HepG2 (cell line): ENCODE results near the gene CADM4. TPM values are rescaled to one million over a fixed set of nuclear protein-coding genes. Genes with fewer than 3 reads are reported as not detected.

ENCODE experiments used
- ARID3A ChIP-seq: IDR thresholded peaks from 2 replicates; pipeline ENCODE4 v1.6.1; 2012; ENCODE audit warnings: low read depth, low read length, improper control_type of control experiment
- BCL3 ChIP-seq: sonication (generic); formaldehyde crosslinking; IDR thresholded peaks from 2 replicates; pipeline ENCODE4 v1.5.1; 2020; ENCODE audit warnings: mild to moderate bottlenecking, missing genetic modification reagents, moderate library complexity
- CCAR2 ChIP-seq: fragments of 200-400 bp; formaldehyde crosslinking; optimal IDR thresholded peaks from 2 replicates; pipeline ENCODE3; 2018; ENCODE audit warnings: low read depth, mild to moderate bottlenecking, low read length, moderate library complexity
- CENPBD1 ChIP-seq: sonication (generic); formaldehyde crosslinking; IDR thresholded peaks from 2 replicates; pipeline ENCODE4 v1.8.0; 2022; ENCODE audit warnings: missing genetic modification reagents, low read depth, mild to moderate bottlenecking, borderline replicate concordance
- IRF9 ChIP-seq: sonication (generic); formaldehyde crosslinking; IDR thresholded peaks from 2 replicates; pipeline ENCODE4 v1.8.0; 2022; ENCODE audit warnings: missing genetic modification reagents, mild to moderate bottlenecking, borderline replicate concordance
- PBX3 ChIP-seq: sonication (generic); formaldehyde crosslinking; IDR thresholded peaks from 2 replicates; pipeline ENCODE4 v1.8.1; 2023; ENCODE audit warnings: missing genetic modification reagents, inconsistent platforms, borderline replicate concordance
- PTBP1 ChIP-seq: fragments of 200-400 bp; formaldehyde crosslinking; IDR thresholded peaks from 2 replicates; pipeline ENCODE4 v1.6.1; 2018; ENCODE audit warnings: low read length, low read depth; ENCODE audit not compliant: poor library complexity, severe bottlenecking
- REXO4 ChIP-seq: sonication (generic); formaldehyde crosslinking; IDR thresholded peaks from 2 replicates; pipeline ENCODE4 v1.8.0; 2022; ENCODE audit warnings: missing genetic modification reagents, mild to moderate bottlenecking, borderline replicate concordance
- TBP ChIP-seq: sonication (generic); formaldehyde crosslinking; IDR thresholded peaks from 2 replicates; pipeline ENCODE4 v1.5.0; 2020; ENCODE audit warnings: missing genetic modification reagents
- TEAD2 ChIP-seq: sonication (generic); formaldehyde crosslinking; IDR thresholded peaks from 2 replicates; pipeline ENCODE4 v1.9.0; 2021; ENCODE audit warnings: missing genetic modification reagents
- TERF1 ChIP-seq: sonication (generic); formaldehyde crosslinking; IDR thresholded peaks from 2 replicates; pipeline ENCODE4 v1.8.0; 2022; ENCODE audit warnings: mild to moderate bottlenecking, missing genetic modification reagents, moderate library complexity
- YY1 ChIP-seq: IDR thresholded peaks from 2 replicates; pipeline ENCODE4 v1.6.1; 2011; ENCODE audit warnings: low read length, low read depth, moderate library complexity, mild to moderate bottlenecking; ENCODE audit not compliant: insufficient read depth, insufficient replicate concordance
- ZNF441 ChIP-seq: sonication (generic); formaldehyde crosslinking; IDR thresholded peaks from 2 replicates; pipeline ENCODE4 v1.7.0; 2021; ENCODE audit warnings: missing genetic modification reagents, borderline replicate concordance
- ZNF609 ChIP-seq: sonication (generic); formaldehyde crosslinking; IDR thresholded peaks from 2 replicates; pipeline ENCODE4 v1.4.0; 2020; ENCODE audit warnings: mild to moderate bottlenecking, missing genetic modification reagents, borderline replicate concordance
- polyA plus RNA-seq, 8 experiments: library from polyadenylated mRNA; depleted of rRNA in 3 of 8; stranded (reverse) in 7 of 8; unstranded in 1 of 8; fragments of >200 nt; fragmentation: Illumina TruSeq in 4 of 8; extraction: Trizol in 4 of 8; gene quantifications; 2 replicates each; pipeline versions ENCODE4 v1.2.1 to v1.2.3, GENCODE V29; 2011 to 2016; ENCODE audit warnings: low read depth in 4 of 8, missing spikeins in 1 of 8, mixed read lengths in 1 of 8; ENCODE audit not compliant: insufficient read depth in 1 of 8
- total RNA-seq, 5 experiments: library from RNA; depleted of rRNA; stranded (reverse); fragments of >200 nt; fragmentation: Illumina TruSeq; extraction: Trizol; gene quantifications; 2 replicates each; pipeline ENCODE4 v1.2.3, GENCODE V29; 2016; ENCODE audit warnings: low read depth in 1 of 5

Gene CADM4
- total and polyA plus RNA-seq, 2 of the 13 experiments (the other 11 are each of a cell fraction or from before 2014, with no cell fraction given) = 8.5 to 16.0 TPM

- 0 out of 2 replicates have a peak, but pooled peaks have one; percentile 59 for TF ChIP-seq ZNF609 (CRISPR knock-in tag)
- TF ChIP-seq TEAD2 (CRISPR knock-in tag) = 0 out of 2 replicates have a peak, but pooled peaks have one; percentile 17
- TF ChIP-seq TERF1 (CRISPR knock-in tag) = no peak
- peak; percentile 35; the same call in 1 of the 2 replicates for TF ChIP-seq REXO4 (CRISPR knock-in tag)
- TF ChIP-seq BCL3 (CRISPR knock-in tag) = peak; percentile 73; the same call in 1 of the 2 replicates
- peak; percentile 66 for TF ChIP-seq YY1
- peak; percentile 39; the same call in 1 of the 2 replicates for TF ChIP-seq PBX3
- no peak for TF ChIP-seq CENPBD1 (CRISPR knock-in tag)
- no peak for TF ChIP-seq CCAR2
- peak; percentile 25; the same call in 1 of the 2 replicates for TF ChIP-seq TBP (CRISPR knock-in tag)
- no peak; the same call in 1 of the 2 replicates for TF ChIP-seq IRF9
- no peak for TF ChIP-seq ARID3A
- TF ChIP-seq ZNF441 = 0 out of 2 replicates have a peak, but pooled peaks have one; percentile 34
- peak; percentile 63 for TF ChIP-seq PTBP1
These were observed 20.2 kb downstream of the CADM4 start, which contains the start of gene ZNF428 (continued) for GRCh38 chr19:43619262-43620060.
